ENCODE results near the gene GPR107.

DNA sequence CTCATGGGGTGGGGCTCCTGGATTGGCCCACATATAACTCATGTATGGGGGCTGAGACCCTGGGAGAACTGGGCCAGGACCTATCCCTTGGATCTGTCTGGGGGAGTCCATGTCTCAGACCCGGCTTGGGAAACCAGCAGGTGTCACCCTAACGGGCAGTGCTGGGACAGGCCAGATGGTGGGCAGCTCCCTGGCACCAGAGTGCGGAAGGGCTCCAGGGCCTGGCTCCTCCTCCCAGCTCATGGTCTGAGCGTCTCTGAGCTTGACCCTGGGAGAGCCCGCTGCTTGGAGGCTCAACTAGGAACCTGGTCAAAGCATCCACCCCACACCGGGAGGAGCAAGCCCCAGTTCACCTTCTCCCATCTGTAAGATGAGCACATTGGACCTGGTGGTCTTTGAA, 103.0 kb downstream of the GPR107 start:
- TF ChIP-seq, protein P1, sequence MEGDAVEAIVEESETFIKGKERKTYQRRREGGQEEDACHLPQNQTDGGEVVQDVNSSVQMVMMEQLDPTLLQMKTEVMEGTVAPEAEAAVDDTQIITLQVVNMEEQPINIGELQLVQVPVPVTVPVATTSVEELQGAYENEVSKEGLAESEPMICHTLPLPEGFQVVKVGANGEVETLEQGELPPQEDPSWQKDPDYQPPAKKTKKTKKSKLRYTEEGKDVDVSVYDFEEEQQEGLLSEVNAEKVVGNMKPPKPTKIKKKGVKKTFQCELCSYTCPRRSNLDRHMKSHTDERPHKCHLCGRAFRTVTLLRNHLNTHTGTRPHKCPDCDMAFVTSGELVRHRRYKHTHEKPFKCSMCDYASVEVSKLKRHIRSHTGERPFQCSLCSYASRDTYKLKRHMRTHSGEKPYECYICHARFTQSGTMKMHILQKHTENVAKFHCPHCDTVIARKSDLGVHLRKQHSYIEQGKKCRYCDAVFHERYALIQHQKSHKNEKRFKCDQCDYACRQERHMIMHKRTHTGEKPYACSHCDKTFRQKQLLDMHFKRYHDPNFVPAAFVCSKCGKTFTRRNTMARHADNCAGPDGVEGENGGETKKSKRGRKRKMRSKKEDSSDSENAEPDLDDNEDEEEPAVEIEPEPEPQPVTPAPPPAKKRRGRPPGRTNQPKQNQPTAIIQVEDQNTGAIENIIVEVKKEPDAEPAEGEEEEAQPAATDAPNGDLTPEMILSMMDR (IDR thresholded peaks at IDR 0.05): peak; percentile 25; the same call in 2 of the 3 replicates
- no peak for TF ChIP-seq EHF (CRISPR knock-in tag; IDR thresholded peaks at IDR 0.05)
- no peak for TF ChIP-seq EHMT2 (IDR thresholded peaks at IDR 0.05; ENCODE audit: low read depth)
- TF ChIP-seq JUNB (IDR thresholded peaks at IDR 0.05): no peak
- TF ChIP-seq ZSCAN20 (CRISPR knock-in tag; IDR thresholded peaks at IDR 0.05): no peak
- TF ChIP-seq POLR2AphosphoS2 (conservative IDR thresholded peaks at IDR 0.05; ENCODE audit: low read length): no peak
- TF ChIP-seq, protein P2, sequence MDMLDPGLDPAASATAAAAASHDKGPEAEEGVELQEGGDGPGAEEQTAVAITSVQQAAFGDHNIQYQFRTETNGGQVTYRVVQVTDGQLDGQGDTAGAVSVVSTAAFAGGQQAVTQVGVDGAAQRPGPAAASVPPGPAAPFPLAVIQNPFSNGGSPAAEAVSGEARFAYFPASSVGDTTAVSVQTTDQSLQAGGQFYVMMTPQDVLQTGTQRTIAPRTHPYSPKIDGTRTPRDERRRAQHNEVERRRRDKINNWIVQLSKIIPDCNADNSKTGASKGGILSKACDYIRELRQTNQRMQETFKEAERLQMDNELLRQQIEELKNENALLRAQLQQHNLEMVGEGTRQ (IDR thresholded peaks at IDR 0.05): no peak
- TF ChIP-seq NFE2L2 (conservative IDR thresholded peaks at IDR 0.05; ENCODE audit: low read length): no peak
- no peak for TF ChIP-seq POLR2A (IDR thresholded peaks at IDR 0.05; ENCODE audit: low read length)
- no peak for TF ChIP-seq MAZ (IDR thresholded peaks at IDR 0.05; ENCODE audit: borderline replicate concordance, low read depth, low read length)

All from A549 (cell line).